Measurements from ENCODE around the gene PBLD. TPM values are rescaled to one million over a fixed set of nuclear protein-coding genes. Genes with fewer than 3 reads are reported as not detected.

The PBLD gene
- total RNA-seq, 1 experiment from 2014 or later, result 2.4 TPM

- TF ChIP-seq FOXP4 (CRISPR knock-in tag; IDR thresholded peaks at IDR 0.05), result no peak
- no peak for TF ChIP-seq ERG (CRISPR knock-in tag; IDR thresholded peaks at IDR 0.05)
- TF ChIP-seq CREM (CRISPR knock-in tag; IDR thresholded peaks at IDR 0.05), result no peak
- TF ChIP-seq PRRX2 (CRISPR knock-in tag; IDR thresholded peaks at IDR 0.05), result no peak
- no peak for TF ChIP-seq ATF3 (CRISPR knock-in tag; conservative IDR thresholded peaks at IDR 0.05)
- no peak for TF ChIP-seq JAZF1 (CRISPR knock-in tag; IDR thresholded peaks at IDR 0.05)
- TF ChIP-seq ARID4B (CRISPR knock-in tag; IDR thresholded peaks at IDR 0.05; ENCODE audit: borderline replicate concordance), result no peak
Observed at GRCh38 chr10:68301301-68301700, 31.4 kb downstream of the PBLD start (continued).

- H3K4me1 Mint-ChIP-seq, result no peaks in the 10 kb centered on the region
- TF ChIP-seq ZNF138 (CRISPR knock-in tag; conservative IDR thresholded peaks at IDR 0.05) (no peak), ATF6 (CRISPR knock-in tag; IDR thresholded peaks at IDR 0.05) (no peak), ZNF219 (CRISPR knock-in tag; IDR thresholded peaks at IDR 0.05; ENCODE audit: borderline replicate concordance) (no peak), ZNF232 (CRISPR knock-in tag; IDR thresholded peaks at IDR 0.05) (no peak), NFATC4 (CRISPR knock-in tag; IDR thresholded peaks at IDR 0.05) (no peak), USF1 (CRISPR knock-in tag; IDR thresholded peaks at IDR 0.05) (no peak), SP1 (CRISPR knock-in tag; conservative IDR thresholded peaks at IDR 0.05) (no peak), HMGA2 (CRISPR knock-in tag; IDR thresholded peaks at IDR 0.05) (no peak), GABPB1 (CRISPR knock-in tag; IDR thresholded peaks at IDR 0.05) (no peak), ERG (CRISPR knock-in tag; IDR thresholded peaks at IDR 0.05) (no peak), STAT6 (CRISPR knock-in tag; conservative IDR thresholded peaks at IDR 0.05; ENCODE audit: low read depth) (no peak), RORB (CRISPR knock-in tag; IDR thresholded peaks at IDR 0.05) (no peak), CREB1 (CRISPR knock-in tag; IDR thresholded peaks at IDR 0.05) (no peak)
- ChIA-PET CTCF (no interaction called here), POLR2A (no interaction called here)
- no peaks in the 10 kb centered on the region for H3K9me3 Mint-ChIP-seq
- ATAC-seq, result no peak
- H3K27me3 Mint-ChIP-seq (ENCODE audit: low read depth), result no peaks in the 10 kb centered on the region
- no peak overlapping the region for H3K4me3 Mint-ChIP-seq
- DNase-seq (ENCODE audit: low spot score), result no peak
- no peaks in the 10 kb centered on the region for H3K36me3 Mint-ChIP-seq
- peak overlapping the region; percentile 50; the same call in 1 of the 2 replicates for H3K27ac Mint-ChIP-seq
Observed at GRCh38 chr10:68296843-68297663, 35.7 kb downstream of the PBLD start.

All from WTC11 (cell line).